GM19395 (cell line): ENCODE measurements around the gene EIF4A2.
"Not testable (repeated sequence)": the region's sequence is repeated elsewhere in the genome, so short reads cannot be mapped to it uniquely, and the experiment has no call there.

ENCODE experiments used
- ATAC-seq: cut with Tn5 transposase; IDR thresholded peaks from one replicate; pipeline ENCODE4 v1.9.1; 2021; ENCODE audit warnings: mild to moderate bottlenecking, moderate library complexity; ENCODE audit not compliant: unreplicated experiment

The EIF4A2 gene

DNA sequence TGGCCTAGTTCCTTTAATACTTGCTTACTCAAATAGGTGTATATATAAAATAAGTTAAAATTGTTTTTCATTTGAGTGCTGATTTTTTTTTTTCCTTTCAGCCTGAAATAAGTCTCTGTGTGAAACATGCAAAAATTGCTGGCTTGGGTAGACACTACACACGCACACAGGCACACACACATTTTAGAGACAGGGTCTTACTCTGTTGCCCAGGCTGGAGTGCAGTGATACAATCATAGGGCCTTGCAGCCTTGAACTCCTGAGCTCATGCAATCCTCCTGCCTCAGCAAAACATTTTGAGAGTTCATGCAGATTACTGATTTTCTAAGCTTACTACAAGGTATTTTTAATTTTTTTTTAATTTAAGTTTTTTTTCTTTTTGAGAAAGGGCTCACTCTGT is 35.6 kb downstream of the EIF4A2 start:
- no peak for ATAC-seq

DNA sequence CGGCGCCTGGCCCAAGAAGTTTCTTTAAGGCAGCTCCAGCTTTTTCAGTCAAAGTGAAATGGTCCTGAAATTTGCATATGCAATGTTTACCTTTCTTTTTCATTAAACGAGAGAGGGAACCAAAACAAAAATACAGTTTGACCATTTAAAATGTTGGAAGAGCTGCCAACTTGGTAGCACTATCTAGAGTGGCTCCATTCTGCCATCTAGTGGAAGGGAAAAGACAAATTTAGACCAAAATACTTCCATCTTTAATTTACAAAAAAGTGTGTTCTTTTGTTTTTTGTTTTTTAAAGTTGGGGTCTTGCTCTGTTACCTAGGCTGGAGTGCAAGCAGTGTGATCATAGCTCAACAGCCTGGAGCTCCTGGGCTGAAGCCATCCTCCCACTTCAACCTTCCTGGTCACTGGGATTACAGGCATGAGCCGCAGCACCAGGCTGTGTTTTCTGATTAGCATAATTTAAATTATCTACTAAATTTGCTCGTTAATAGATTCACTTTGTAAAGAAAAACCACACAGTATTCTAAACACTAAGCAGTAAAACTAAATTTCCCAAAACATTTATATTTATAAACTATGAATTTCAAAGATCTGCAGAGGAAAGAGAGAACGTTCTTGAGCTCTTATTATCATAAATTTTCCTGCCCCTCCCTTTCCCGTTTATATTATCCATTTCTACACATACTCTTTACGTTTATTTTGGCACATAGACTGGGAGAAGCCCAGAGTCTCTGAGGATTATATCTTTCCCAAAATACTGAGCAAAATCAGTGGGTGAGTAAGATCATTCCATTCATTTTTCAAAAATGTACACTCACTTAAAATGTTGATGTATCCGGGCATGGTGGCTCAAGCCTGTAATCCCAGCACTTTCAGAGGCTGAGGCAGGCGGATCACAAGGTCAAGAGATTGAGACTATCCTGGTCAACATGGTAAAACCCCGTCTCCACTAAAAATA is 38.3 kb downstream of the EIF4A2 start:
- ATAC-seq, result no peak

DNA sequence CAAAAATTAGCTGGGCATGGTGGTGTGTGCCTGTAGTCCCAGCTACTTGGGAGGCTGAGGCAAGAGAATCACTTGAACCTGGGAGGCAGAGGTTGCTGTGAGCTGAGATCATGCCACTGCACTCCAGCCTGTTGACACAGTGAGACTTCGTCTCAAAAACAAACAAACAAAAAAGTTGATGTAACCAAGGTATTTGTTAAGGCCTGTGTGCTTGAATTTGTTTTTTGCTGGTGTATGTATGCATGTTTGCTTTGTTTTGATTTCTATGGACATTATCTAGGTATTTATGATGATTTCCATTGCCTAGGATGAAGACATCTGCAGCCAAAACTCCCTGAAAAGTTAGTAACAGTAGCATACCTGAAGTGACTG is 39.0 kb downstream of the EIF4A2 start:
- not testable (repeated sequence) for ATAC-seq

DNA sequence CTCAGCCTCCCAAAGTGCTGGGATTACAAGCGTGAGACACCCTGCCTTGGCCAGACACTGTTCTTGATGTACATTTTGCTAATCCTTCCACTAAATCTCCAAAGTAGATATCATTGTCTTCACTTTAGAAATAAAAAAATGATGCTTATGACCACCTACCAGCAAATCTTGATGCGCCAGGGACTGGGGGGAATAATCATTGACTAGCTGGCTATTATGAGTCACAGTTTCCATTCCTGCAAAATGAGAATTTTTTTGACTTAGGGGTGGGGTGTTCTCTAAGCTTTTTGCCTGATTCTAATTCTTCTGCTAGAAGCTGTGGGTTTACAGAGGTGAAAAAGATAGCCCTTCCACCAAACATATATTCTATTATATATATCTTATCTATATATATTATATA is 40.0 kb downstream of the EIF4A2 start:
- ATAC-seq, result no peak

GRCh38 chr3:186824430-186825139 is 41.2 kb downstream of the EIF4A2 start:
- ATAC-seq, result no peak

DNA sequence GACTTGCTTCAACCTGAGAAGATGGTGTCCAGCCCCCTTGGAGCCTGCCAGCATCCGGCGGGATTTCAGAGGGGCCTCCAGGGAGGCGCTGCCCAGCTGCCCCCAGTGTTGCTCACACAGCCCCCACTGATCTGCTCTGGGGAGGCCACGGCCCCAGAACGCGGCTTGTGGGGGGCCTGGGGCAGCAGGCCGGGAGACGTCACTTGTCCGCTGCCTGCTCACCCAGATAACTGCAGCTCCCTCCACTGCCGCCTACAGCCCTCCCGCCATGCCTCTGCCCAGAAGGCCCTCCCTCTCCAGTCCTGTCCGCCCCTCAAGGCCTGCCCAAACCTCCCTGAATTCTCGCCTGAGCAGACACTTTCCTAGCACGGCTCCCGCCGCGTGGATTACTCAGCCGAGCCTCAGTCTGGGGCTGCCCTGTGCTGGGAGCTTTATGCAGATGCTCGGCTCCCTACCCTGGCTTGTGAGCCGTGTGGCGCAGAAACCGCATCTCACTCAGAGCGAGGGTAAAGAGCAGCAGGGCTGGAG is 42.0 kb downstream of the EIF4A2 start:
- no peak for ATAC-seq

GRCh38 chr3:186825872-186826409 is 42.6 kb downstream of the EIF4A2 start:
- no peak for ATAC-seq

DNA sequence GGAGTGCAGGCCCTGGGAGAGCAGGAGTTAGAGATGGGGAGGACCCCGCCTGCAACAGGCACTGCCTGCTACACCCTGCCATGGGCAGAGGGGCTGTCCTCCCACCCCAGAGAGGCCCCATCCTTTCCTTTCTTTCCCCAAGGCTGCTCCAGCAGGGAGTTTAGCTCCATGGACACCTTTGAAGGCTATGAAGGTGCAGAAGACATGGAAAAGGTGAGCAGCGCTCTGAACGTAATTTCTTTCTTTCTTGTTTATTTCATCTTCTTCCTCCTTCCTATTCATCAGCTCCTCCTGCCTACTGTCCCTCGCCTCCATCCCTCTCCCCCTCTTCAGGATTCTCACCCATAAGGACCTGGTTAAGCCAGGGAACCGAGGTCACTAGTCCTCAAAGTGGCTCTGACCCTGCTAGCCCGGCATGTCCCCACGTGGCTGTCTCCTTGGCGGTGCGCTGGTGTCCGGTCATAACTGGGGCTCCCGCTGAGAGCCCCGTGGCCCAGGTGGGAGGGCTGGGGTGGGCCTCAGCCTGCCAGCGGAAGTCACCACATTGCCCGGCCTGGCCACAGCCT is 43.1 kb downstream of the EIF4A2 start:
- ATAC-seq, result no peak

- peak; percentile 79 for ATAC-seq
Observed at GRCh38 chr3:186826976-186827857, 43.8 kb downstream of the EIF4A2 start.

DNA sequence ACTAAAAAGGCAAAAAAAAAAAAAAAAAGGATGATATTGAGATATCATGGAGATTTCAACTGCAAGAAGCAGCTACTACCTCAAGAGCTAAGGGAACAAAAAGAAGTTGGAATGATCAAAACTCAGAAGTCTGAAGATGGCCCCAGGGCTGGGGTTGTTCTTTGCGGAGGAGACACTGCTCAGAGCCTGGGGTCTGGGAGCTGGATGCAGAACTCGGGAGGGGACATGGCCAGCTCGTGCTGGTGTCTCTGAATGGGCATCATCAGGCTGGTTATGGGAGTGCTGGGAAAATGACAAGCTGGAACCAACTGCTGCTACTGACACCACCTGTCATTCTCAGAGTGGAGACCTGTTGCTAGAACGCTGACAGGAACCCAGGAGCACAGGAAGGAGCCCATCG is 45.0 kb downstream of the EIF4A2 start:
- no peak for ATAC-seq

GRCh38 chr3:186831798-186832197 is 48.4 kb downstream of the EIF4A2 start:
- ATAC-seq, result no peak

- no peak for ATAC-seq
Observed at GRCh38 chr3:186832276-186832675, 48.9 kb downstream of the EIF4A2 start.
